Endothelial cell of umbilical vein (primary cell): ENCODE results near the gene ZNF511. TPM values are rescaled to one million over a fixed set of nuclear protein-coding genes. Genes with fewer than 3 reads are reported as not detected.
A peak's percentile ranks its signal among the peaks of the same experiment; 100 is the strongest.

Experiments used
- BruUV-seq: library from RNA; stranded (reverse); fragments of 400-500 nt; replicated peaks from 2 replicates; lab custom pipeline; 2021; lab: Mats Ljungman, UMichigan
- CTCF ChIA-PET: fragments of 300-600, 350-600 bp; sonication (Branson Sonifier 250); formaldehyde crosslinking; loops from one replicate; lab custom pipeline; 2021; ENCODE audit warnings: antibody characterized with exemption, inconsistent platforms; lab: Charles Lee
- POLR2A ChIA-PET: fragments of 300-600, 350-600 bp; sonication (Branson Sonifier 250); formaldehyde crosslinking; loops from one replicate; lab custom pipeline; 2021; ENCODE audit warnings: antibody characterized with exemption, inconsistent platforms; lab: Charles Lee
- DNase-seq: peaks from one replicate; pipeline ENCODE4 v3.0.0-alpha.2; 2011; ENCODE audit warnings: low read depth, low spot score
- FAIRE-seq: peaks from 2 replicates; lab custom pipeline; 2011; peaks lifted over from hg19 to GRCh38; lab: Jason Lieb, UNC
- H2AFZ ChIP-seq: 2 replicates; pipeline ENCODE4 v1.6.0; 2012; ENCODE audit warnings: low read depth, low read length, control low read depth, inconsistent platforms
- H3K27ac ChIP-seq: 2 replicates; pipeline ENCODE4 v1.5.1; 2011; ENCODE audit warnings: low read depth, mild to moderate bottlenecking, control low read depth, low read length, moderate library complexity; ENCODE audit not compliant: insufficient read depth
- H3K27me3 ChIP-seq, 2 experiments: 2 replicates each; pipeline versions ENCODE4 v1.6.0 to v1.6.1; 2011; ENCODE audit warnings: low read length in 2 of 2, mixed read lengths in 1 of 2; ENCODE audit not compliant: control insufficient read depth in 2 of 2, insufficient read depth in 2 of 2
- H3K36me3 ChIP-seq, 2 experiments: 2 replicates in 1 of 2; 3 replicates in 1 of 2; pipeline ENCODE4 v1.5.1; 2011; ENCODE audit warnings: low read length in 2 of 2, mild to moderate bottlenecking in 1 of 2, moderate library complexity in 1 of 2; ENCODE audit not compliant: control insufficient read depth in 2 of 2, insufficient read depth in 2 of 2; ENCODE audit errors: extremely low read depth in 1 of 2
- H3K4me1 ChIP-seq: 3 replicates; pipeline ENCODE4 v1.5.1; 2011; ENCODE audit warnings: mild to moderate bottlenecking, low read length; ENCODE audit not compliant: control insufficient read depth, insufficient read depth; ENCODE audit errors: extremely low read depth
- H3K4me2 ChIP-seq: 2 replicates; pipeline ENCODE4 v1.6.1; 2011; ENCODE audit warnings: low read length, control low read depth, mixed read lengths; ENCODE audit not compliant: insufficient read depth
- H3K4me3 ChIP-seq, 3 experiments: fragments of 200-600 bp in 1 of 3; sonication (generic), shearing (Covaris generic) in 1 of 3; replicated peaks in 1 of 3; 2 replicates each; pipeline ENCODE4 v1.5.1; 2011 to 2016; ENCODE audit warnings: control low read depth in 3 of 3, low read length in 3 of 3, mild to moderate bottlenecking in 2 of 3, inconsistent platforms in 1 of 3, low read depth in 1 of 3, moderate library complexity in 1 of 3; ENCODE audit not compliant: insufficient read depth in 1 of 3
- H3K79me2 ChIP-seq: 2 replicates; pipeline ENCODE4 v1.6.0; 2012; ENCODE audit warnings: low read length, inconsistent platforms; ENCODE audit not compliant: control insufficient read depth, insufficient read depth
- H3K9ac ChIP-seq: replicated peaks from 2 replicates; pipeline ENCODE3; 2011; ENCODE audit warnings: low read length, control low read depth; ENCODE audit not compliant: insufficient read depth; ENCODE audit errors: extremely low read depth
- H3K9me1 ChIP-seq: replicated peaks from 3 replicates; pipeline ENCODE4 v1.6.0; 2011; ENCODE audit warnings: mild to moderate bottlenecking, low read length; ENCODE audit not compliant: control insufficient read depth, insufficient read depth; ENCODE audit errors: extremely low read depth
- H3K9me3 ChIP-seq: replicated peaks from 2 replicates; pipeline ENCODE4 v1.5.1; 2012; ENCODE audit warnings: low read length, inconsistent platforms; ENCODE audit not compliant: control insufficient read depth, insufficient read depth
- H4K20me1 ChIP-seq: replicated peaks from 2 replicates; pipeline ENCODE3; 2011; ENCODE audit warnings: mild to moderate bottlenecking, low read length; ENCODE audit not compliant: control insufficient read depth, insufficient read depth; ENCODE audit errors: extremely low read depth
- EZH2 ChIP-seq: IDR thresholded peaks from 2 replicates; pipeline ENCODE4 v1.6.1; 2012; ENCODE audit warnings: borderline replicate concordance, low read depth, mild to moderate bottlenecking, moderate library complexity, low read length, inconsistent platforms; ENCODE audit not compliant: severe bottlenecking
- FOS ChIP-seq: IDR thresholded peaks from 2 replicates; pipeline ENCODE4 v1.6.1; 2011; ENCODE audit warnings: mild to moderate bottlenecking, low read length, moderate library complexity, borderline replicate concordance; ENCODE audit not compliant: insufficient read depth
- GATA2 ChIP-seq: IDR thresholded peaks from 2 replicates; pipeline ENCODE4 v1.7.0; 2011; ENCODE audit warnings: low read depth, mild to moderate bottlenecking, moderate library complexity, mixed read lengths, low read length; ENCODE audit not compliant: insufficient read length, insufficient read depth
- JUN ChIP-seq: IDR thresholded peaks from 2 replicates; pipeline ENCODE4 v1.6.1; 2011; ENCODE audit warnings: borderline replicate concordance, low read depth; ENCODE audit not compliant: insufficient read length, insufficient read depth
- MAX ChIP-seq: IDR thresholded peaks from 2 replicates; pipeline ENCODE4 v1.6.1; 2011; ENCODE audit not compliant: insufficient read depth, insufficient read length
- MYC ChIP-seq: IDR thresholded peaks from one replicate; pipeline ENCODE4 v1.6.1; 2011; ENCODE audit warnings: mild to moderate bottlenecking, low read depth, low read length
- POLR2A ChIP-seq: IDR thresholded peaks from 2 replicates; pipeline ENCODE4 v1.6.1; 2012; ENCODE audit warnings: low read depth, mild to moderate bottlenecking, control low read depth, low read length
- POLR2AphosphoS5 ChIP-seq: IDR thresholded peaks from 2 replicates; pipeline ENCODE4 v1.6.1; 2012; ENCODE audit warnings: low read depth, mild to moderate bottlenecking, control low read depth, low read length, moderate library complexity; ENCODE audit not compliant: insufficient read depth
- dilution Hi-C: fragments of 300-500 bp; cut with MboI; formaldehyde crosslinking; loops from one replicate; pipeline ENCODE4 v1.15.0; 2019; ENCODE audit warnings: low sequenced_read_pairs; ENCODE audit not compliant: extremely low pct_ligation_motif_present
- intact Hi-C: fragments of 100-400 bp; cut with micrococcal nuclease; formaldehyde crosslinking; loops from one replicate; pipeline ENCODE4 v1.10.0; 2022
- polyA plus RNA-seq, 4 experiments: library from polyadenylated mRNA; depleted of rRNA in 3 of 4; stranded (reverse) in 3 of 4; unstranded in 1 of 4; fragments of >200 nt; gene quantifications; 2 replicates each; pipeline versions ENCODE4 v1.2.1 to v1.2.3, GENCODE V29; 2011 to 2012; ENCODE audit warnings: missing spikeins in 1 of 4
- total RNA-seq: library from RNA; stranded (reverse); gene quantifications from 2 replicates; pipeline ENCODE4 v1.2.3, GENCODE V29; 2021

The ZNF511 gene
- total and polyA plus RNA-seq, 2 donors (not counting 3 experiments of a cell fraction or from before 2014, with no cell fraction given) = 25.6 to 37.9 TPM

- H3K27me3 ChIP-seq = peaks cover 17 to 36% of the 10 kb centered on the region in 2 experiments
- ChIA-PET CTCF (no interaction called here), POLR2A (no interaction called here)
- intact Hi-C loops = no loop called here
- no peak within 1 kb of the TSS for H3K27ac ChIP-seq
- dilution Hi-C loops = no loop called here
- H3K9me1 ChIP-seq = no peaks in the 10 kb centered on the region
- no peak for FAIRE-seq
- BruUV-seq = no TSS peak
- H3K4me3 ChIP-seq = no peak within 1 kb of the TSS
- DNase-seq = no peak
- no peaks in the 10 kb centered on the region for H3K79me2 ChIP-seq
- no peak for TF ChIP-seq FOS
- TF ChIP-seq GATA2 = no peak
- TF ChIP-seq MAX = no peak
- no peak for TF ChIP-seq POLR2AphosphoS5
- peak; percentile 72 for TF ChIP-seq EZH2
- no peak within 1 kb of the TSS for H2AFZ ChIP-seq
- no peaks in the 10 kb centered on the region for H3K9me3 ChIP-seq
- H3K9ac ChIP-seq = no peak within 1 kb of the TSS
- H3K4me1 ChIP-seq = no peaks in the 10 kb centered on the region
- no peaks in the 10 kb centered on the region for H4K20me1 ChIP-seq
- no peaks in the 10 kb centered on the region for H3K36me3 ChIP-seq
- H3K4me2 ChIP-seq = no peak within 1 kb of the TSS
These were observed 28.1 kb downstream of the ZNF511 start, which contains the start of gene CALY for GRCh38 chr10:133336577-133337369. CALY (minus strand) TSS chr10:133336896; CDS start chr10:133328989, 7,907 bp downstream.

GRCh38 chr10:133337370-133337725 lies 28.6 kb downstream of the ZNF511 start:
- DNase-seq = no peak
- POLR2A ChIA-PET = no interaction called here
- no peak for FAIRE-seq
- H3K36me3 ChIP-seq = no peaks in the 10 kb centered on the region
- no peak overlapping the region for H2AFZ ChIP-seq
- intact Hi-C loops = no loop called here
- no peak overlapping the region for H3K4me3 ChIP-seq
- H3K27ac ChIP-seq = no peak overlapping the region
- no TSS peak for BruUV-seq
- H3K4me2 ChIP-seq = no peak overlapping the region
- H3K9ac ChIP-seq = no peak overlapping the region
- CTCF ChIA-PET = no interaction called here
- dilution Hi-C loops = no loop called here
- H3K27me3 ChIP-seq = peaks cover 13 to 35% of the 10 kb centered on the region in 2 experiments
- no peaks in the 10 kb centered on the region for H3K9me3 ChIP-seq
- H4K20me1 ChIP-seq = no peaks in the 10 kb centered on the region
- H3K9me1 ChIP-seq = no peaks in the 10 kb centered on the region
- H3K4me1 ChIP-seq = no peaks in the 10 kb centered on the region
- TF ChIP-seq MYC = no peak
- no peak for TF ChIP-seq FOS
- TF ChIP-seq POLR2A = no peak
- TF ChIP-seq POLR2AphosphoS5 = no peak
- no peak for TF ChIP-seq MAX
- no peak for TF ChIP-seq JUN
- no peaks in the 10 kb centered on the region for H3K79me2 ChIP-seq
